Inflammatory macrophage treated with lipopolysaccharide for 4 hours (primary cell): ENCODE measurements around the gene PACSIN2.
A peak's percentile ranks its signal among the peaks of the same experiment; 100 is the strongest.
"Not testable (repeated sequence)": the region's sequence is repeated elsewhere in the genome, so short reads cannot be mapped to it uniquely, and the experiment has no call there.

Experiments used
- DNase-seq: peaks from one replicate; pipeline ENCODE4 v3.0.0-alpha.2; 2020

PACSIN2 gene

DNA sequence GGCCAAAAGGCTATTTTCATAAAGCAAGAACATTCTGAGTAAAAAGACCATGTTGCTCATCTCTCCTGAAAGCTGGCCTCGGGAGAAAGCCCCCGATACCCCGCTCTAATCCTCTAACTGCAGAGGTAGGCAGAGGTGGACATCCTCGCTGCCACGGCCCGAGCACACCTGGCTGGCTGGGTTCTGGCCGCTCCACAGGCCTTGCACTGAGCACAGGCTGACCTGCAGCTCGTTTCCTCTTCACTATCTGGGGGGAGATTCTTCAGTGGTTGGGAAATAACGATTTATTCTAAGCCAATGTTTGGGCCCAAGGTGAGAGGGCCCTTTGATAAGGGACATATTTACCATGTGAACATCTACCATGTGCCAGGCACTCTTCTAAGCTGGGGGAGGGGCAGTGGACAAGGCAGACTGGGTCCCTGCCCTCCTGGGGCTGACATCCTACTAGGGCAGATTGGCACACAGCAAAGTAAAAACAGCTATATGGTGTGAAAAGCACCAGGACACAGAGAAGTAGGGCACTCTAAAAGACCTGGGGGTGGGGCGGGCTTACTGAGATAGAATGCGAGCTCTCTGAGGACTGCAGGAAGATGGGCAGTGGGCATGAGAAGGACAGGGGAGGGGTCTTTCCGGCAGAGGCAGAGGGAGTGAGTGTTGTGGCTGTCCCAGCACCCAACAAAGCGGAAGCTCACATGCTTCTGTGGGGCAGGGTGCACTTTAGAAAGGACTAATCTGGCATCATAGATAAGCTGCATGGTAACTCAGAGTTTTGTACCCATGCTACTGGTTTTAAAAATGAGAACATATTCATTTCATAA is 92.4 kb downstream of the PACSIN2 start:
- peak; percentile 66 for DNase-seq

DNA sequence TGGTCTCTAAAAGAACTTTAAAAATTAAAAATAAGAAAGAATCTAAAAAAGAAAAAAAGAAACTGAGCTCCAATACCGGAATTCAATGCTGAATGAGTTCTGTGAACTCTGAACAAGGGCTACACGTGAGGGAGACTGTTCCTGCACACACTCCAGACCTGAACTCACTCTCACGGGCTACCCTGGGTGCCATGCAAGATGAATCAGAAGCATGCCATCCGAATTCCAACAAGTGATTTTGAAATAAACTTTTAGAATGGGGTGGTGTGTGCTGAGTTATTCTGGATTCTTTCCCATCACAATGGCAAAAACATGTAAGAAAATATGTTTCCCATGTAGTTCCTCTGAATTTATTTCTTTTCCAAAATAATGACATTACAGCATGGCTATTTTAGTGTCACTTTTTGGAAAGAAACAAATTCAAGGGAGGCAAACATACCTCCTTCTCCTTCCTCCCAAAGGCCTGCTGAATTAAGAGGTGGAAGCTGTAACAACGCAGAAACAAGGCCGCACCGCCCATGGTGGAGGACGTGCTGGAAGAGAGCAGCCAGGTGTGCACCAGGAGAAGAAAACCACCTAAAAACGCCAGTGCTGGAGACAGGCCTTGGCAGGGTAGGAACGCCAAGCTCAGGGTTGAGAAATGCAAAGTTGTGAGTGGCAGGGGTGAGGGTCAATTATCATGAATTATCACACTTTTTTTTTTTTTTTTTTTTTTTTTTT is 94.7 kb downstream of the PACSIN2 start:
- no peak for DNase-seq

DNA sequence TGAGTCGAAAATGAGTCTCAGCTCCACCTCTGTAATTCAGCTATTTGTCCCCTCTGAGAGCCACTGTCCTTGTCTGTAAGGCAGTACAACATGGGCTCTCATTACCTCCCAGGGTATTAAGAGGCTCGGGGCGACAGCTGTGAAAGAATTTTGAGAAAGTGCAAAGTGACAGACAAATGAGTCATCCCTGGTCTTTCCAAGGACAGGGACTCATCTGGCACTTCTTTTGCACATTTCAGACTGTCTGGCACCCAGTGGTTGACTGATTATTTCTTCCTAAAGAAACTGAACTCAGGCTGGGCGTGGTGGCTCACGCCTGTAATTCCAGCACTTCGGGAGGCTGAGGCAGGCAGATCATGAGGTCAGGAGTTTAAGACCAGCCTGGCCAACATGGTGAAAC is 95.8 kb downstream of the PACSIN2 start:
- DNase-seq, result peak; percentile 73

DNA sequence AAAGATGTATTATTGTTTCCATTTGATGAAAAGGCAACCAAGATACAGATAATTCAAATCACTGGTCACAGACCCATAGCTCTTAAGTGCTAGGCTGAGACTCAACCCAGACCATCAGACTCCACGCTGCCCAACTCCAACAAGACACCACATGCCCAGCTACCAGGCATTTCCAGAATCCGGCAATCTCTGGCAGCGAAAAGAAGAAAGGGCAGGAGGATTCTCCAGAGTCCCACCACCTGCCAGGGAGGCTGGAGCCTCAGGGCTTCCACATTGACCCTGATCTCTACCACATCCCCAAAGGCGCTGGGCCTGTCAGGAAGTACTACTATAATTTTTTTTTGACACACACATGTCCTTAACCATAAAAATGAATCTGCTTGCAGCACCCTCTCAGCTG is 96.4 kb downstream of the PACSIN2 start:
- no peak for DNase-seq

DNA sequence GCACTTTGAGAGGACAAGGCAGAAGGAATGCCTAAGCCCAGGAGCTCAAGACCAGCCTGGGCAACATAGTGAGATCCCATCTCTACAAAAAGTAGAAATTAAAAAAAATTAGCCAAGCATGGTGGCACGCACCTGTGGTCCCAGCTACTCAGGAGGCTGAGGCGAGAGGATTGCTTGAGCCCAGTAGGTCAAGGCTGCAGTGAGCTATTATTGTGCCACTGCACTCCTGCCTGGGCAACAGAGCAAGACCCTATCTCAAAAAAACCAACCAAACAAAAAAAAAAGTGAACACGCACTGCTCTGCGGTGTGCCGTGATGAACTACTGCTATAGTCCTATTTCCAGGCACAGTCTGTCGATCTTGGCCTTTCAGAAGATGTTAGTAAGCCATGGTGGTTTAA is 97.6 kb downstream of the PACSIN2 start:
- not testable (repeated sequence) for DNase-seq

DNA sequence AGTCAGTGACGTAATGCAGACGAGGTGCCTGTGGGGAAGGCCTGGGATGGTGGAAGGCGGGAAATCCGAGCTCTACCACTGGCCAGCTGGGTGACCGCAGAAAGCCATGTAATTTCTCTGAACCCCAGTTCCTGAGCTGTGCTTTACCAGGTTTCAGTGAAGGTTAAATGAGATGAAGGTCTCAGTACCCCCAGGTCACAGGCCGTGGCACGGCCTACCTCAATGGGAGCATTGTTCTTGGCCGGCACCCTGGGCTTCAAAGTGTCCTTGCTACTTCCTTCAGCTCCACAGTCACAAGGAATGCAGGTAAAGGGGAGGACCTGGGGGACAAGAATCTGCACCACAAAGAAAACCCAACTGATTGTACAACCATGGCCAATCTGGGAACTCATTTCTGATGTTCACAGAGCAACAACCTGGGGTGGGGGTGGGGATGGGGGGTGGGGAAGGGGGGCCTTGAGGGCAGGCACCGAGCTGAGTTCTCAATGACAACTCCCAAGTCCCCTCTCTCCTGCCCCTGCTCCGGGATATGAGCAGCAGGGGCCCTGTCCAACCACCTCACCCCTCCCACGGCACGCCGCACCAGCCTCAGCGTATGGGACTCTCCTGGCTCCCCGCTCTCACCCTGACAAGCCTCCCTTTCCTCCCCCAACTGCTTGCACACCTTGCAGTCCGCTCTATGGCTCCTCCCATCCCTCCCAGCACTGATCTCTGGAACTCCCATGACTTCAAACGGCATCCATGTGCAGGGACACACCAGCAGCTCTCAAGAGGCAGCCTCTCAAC is 98.8 kb downstream of the PACSIN2 start:
- no peak for DNase-seq

DNA sequence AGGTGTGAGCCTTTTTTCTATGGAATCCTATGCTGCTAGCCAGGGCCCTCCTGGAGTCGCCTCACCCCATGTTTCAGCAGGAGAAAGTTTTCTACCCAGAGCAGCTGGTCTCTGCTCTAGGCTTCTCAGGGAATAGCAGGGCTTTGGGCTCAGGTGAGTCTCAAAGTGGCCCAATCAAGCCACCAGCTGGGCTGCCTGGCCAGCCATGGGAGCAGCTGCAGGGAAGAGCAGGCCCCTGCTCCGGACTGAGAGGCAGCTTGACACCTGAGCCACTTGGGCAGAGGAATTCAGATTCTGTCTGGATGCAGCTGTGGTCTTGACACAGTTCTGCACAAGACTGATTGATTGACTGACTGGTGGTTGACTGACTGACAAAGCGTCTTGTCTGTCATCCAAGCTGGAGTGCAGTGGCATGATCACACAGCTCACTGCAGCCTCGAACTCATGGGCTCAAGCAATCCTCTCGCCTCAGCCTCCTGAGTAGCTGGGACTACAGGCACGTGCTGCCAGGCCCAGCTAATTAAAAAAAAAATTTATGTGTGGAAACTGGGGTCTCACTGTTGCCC is 100.4 kb downstream of the PACSIN2 start:
- no peak for DNase-seq

DNA sequence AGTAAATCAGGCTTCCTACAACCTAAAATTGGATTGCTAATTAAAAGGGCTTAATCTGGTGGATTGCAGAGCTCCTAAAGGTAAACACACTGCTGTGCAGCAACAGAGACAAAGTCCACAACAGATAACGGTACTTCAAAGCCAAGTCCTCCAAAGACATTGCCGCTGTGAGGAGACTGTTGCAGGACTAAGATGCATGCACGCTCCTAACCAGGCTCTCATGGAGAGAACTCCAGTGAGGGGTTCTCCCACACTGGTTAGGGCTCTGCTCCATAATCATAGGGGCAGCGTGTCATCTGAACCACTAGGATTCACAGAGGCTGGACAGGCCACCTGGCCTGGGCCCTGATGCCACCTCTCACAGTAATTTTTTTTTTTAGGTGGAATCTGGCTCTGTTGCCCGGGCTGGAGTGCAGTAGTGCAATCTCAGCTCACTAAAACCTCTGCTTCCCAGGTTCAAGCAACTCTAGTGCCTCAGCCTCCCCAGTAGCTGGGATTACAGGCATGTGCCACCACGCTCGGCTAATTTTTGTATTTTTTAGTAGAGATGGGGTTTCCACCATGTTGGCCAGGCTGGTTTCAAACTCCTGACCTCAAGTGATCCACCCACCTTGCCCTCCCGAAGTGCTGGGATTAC is 101.0 kb downstream of the PACSIN2 start:
- no peak for DNase-seq

DNA sequence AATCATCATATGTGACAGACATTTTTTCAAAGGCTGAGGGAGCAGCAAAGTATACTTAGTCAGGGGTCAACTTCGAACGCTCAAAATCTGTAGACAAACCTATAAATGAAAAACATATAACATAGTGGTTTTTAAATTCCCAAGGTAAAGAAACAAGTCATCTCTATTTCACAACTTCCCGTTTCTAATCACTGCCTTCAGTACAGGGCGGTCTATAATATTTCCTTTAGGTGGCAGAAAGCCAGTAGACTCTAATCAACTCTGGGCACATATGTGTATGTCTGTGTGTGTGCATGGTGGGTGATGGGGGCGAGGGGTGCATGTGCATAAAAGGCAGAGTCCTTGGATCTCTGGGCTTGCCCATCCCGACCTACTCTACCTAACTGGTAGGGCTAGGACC is 102.9 kb downstream of the PACSIN2 start:
- peak; percentile 64 for DNase-seq

DNA sequence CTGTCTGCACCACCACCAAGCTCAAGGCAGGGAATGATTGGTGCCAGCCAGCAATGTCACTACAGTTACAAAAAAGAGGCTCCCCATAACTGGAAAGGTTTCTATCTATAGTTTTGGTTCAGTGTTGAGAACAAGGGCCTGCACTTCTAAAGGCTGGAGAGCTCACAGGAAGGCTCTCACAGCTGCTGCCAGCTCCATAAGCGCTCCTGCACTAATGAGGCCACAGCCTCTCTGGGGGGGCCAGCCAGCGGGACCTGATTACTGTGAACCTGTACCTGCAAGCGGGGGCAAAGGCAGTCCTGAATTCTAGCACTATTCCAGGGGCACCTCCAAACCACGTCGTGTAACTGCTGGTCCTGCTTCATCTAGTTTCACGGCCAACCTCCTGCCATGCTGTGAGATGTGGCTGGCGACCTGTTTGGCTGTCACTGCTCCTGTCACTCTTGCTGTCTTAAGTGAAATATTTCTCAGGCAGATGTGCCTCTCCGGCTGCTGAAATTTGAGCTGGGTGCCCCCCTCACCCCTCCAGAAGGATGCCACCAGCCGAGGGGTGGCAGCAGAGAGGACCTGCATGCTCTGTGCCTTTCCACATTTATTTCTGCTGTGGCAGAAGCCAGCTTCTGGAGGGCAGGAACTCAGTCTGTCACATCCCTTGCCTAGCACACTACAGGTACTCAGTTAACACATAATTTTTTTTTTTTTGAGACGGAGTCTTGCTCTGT is 104.6 kb downstream of the PACSIN2 start:
- DNase-seq, result no peak

DNA sequence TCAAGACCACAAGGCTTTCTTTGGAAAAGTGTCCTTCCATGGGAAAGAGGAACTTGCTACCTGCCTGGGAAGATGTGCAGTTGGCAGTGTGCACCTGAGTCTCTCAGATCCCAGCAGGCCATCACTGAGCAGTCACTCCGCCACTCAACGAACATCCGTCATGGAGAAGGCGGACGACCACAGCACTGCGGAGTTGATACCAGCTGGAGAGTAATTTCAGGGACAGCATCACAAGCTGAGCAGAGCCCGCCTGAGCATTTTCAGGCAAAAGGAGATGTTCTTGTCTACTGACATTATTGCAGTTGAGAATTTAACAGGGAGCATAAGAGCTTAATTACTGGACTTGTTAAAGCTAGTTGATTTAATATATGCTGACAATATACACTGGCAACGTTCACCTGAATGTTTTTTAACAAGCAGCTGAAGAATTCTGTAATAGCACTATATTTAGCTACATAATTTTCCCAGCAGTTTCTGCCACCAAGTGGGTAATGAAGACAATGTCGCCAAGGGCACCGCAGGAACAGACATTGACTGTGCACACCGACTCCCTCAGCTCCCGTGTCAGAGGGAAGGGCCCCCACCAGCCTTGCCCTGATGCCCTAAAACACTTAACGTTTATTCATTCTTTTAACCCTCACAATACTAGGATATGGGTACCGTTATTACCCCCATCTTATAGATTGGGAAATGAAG is 105.4 kb downstream of the PACSIN2 start:
- DNase-seq, result no peak

DNA sequence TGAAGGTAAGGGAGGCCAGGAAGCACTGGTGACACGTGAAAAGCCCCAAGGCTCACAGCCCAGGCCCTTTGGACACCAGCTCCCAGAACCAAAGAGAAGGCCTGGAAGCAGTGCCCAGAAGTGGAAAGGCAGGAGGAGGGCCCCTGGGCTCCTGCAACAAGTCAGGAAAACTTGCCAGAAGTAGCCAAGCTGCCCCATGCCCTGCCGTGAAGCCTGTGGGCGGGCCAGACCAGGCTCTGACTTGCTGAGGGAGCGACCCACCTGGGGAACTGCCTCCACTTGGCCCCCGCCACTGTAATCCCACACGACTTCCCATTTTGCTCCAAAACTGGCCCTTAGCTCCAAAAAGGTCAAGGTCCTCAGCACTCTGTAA is 106.6 kb downstream of the PACSIN2 start:
- DNase-seq, result no peak

DNA sequence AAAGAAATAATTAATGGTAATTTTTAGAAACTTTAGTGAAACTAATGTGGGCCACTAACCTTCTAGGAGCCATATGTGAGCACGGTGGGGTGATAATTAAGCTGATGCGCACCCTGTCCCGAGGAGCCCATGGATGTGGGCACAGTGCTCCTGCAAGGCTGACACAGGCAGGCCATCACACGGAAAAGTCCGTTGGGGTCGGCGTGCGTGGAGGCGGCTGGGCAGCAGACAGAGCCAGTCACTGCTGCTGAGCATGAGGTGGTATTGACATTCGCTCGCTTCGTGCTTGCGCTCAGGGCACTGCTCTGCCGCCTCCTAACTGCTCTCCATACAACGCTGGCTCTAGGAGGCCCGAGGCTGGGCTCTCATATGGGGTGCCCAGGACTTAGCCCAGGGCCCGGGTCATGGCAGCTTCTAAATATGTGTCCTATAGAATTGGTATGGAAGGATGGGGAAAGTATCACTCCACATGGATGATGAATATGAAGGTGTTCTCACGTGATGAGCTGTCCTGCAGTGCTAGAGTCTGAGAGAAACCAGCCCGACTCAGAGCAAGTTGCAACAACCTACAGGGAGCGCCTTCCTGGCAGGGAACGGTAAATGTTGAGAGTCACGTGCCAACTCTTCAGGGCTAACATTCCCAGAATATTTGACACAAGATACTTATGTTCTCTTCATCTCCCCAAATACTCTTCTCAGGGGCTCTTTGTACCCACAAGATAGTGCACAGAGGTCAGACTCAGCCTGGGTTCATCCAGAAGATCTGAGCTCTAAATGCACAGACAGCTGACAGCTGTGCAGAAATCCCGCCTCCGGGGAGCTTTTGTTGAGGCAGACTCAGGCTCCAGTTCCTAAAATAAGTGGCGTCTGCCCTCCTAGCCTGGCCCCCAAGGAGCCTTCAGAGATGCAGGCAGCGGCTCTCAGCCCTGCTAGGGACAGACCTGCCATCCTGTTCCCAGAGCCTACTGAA is 107.3 kb downstream of the PACSIN2 start:
- DNase-seq, result no peak

DNA sequence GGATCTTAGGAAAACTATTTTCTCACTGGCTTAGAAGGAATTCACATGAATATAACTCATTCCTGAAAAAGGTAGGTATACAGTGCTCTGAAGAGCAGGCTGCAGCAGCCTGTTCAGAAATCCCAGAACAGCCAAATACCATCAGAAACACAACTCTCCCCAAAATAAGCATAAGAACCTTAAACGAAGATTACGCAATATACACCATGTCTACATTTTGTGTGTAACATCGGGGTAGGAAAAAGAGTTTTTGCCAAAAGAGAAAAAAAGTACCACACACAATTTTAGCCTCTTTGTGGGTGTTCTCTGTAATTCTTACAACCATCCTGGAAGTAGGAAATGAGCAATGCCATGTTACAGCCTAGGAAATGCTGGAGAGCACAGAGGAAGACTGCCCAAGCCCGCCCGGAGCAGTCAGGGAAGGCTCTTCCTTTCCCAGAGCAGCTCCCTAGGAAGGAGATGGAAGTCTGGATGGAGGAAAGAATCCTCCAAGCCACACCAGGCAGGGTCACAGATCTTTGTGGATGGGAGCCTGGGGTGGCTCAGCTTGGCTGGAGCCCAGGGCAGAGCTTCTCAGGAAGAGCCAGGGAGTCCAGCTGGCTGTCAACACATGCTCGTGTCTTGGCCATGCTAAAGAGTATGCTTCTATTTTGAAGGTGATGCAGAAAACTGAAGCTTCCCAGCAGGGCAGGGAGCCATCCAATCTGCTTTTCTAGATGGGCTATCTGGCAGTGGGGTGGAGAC is 108.2 kb downstream of the PACSIN2 start:
- DNase-seq, result no peak

DNA sequence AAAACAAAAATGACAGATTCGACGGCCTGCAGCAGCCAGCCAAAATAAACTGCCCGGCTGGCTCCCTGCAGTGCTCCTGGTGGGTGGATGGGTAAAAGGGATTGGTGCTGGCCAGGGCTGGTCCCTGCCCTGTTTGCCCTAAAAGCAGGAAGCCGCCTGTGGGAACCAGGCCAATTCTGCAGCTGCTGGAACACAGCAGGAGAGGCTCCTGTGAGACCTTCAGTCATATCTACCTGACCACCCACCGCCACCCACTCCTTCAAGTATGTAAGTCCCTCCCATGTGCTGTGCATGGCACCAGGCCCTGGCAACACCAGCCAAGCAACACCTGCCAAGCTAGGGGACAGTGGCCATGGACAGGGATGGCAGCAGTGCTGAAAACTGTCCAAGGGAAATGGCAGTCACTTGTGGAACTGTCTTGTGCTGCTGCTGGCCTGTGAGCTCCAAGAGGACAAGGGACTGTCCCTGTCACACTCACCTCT is 109.2 kb downstream of the PACSIN2 start:
- no peak for DNase-seq

DNA sequence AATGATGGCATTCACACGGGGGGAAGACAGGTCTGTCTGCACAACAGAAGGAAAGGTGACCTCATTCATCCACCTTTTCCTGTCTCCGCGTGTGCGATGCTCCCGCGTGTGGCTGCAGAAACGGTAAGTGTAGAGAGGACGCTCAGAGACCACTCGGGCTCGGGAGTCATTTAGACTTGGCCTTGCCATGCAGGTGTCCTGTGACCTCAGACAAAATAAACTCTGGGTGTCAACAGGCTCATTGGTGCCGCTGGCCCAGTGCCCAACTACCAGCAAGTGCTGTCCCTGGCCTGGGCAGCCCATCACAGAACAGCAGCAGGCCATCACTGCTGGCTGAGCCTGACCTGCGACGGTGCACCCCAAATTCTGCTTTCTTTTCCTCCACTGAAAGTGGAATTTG is 109.7 kb downstream of the PACSIN2 start:
- no peak for DNase-seq

DNA sequence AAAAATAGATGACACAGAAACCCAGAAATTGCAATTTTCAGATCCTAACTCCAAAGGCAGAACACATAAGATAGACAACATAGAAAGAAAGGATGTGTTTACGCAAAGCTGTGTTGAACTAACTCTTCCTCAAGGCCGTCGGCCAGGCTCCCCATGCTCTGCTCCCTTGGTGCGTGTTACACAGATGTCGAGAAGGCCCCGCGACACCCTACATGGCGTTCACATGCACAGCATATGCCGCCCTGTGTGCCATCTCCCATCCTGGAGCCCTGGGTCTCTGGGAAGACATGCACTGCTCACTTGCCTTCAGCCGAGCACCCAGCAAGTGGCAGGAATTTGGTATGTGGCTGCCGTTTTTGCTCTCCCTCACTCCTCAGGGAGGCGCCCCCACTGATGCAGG is 110.9 kb downstream of the PACSIN2 start:
- no peak for DNase-seq

DNA sequence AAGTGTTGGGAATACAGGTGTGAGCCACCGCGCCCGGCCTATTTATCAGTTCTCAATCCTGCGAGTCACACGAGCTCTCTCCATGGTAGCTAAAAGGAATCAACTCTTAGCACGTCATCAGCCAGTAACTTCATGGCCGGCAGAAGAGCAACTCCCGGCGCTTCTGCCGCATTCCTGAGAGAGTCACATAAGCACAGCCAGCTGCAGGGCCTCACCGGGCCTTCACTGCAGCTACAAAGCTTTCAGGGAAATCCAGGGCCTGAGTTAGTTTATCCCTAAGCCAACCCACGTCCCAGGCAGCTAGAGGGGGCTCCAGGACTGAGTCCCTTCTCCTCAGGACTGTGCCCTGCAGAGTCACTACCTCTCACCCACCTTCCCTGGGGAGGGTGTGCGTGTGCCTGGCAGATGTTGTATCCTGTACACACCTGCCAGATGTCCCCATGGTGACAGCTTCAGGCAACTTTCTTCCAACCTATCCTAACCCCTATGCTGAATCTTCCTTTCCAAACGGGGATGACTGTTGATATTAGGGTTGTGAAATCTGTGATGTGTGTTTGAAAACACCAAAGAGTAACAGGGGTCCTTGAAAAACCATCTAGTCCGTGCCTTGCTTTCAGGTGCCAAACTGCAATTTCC is 112.0 kb downstream of the PACSIN2 start:
- DNase-seq, result no peak
